OCI-LY7 (cell line): ENCODE measurements around the gene APBB1. TPM values are rescaled to one million over a fixed set of nuclear protein-coding genes. Genes with fewer than 3 reads are reported as not detected.

Source experiments
- BruUV-seq: library from RNA; stranded (reverse); fragments of 400-500 nt; replicated peaks from 2 replicates; lab custom pipeline; 2021; lab: Mats Ljungman, UMichigan
- CTCF ChIA-PET: fragments of 300-600 bp; sonication (Branson Sonifier 250); formaldehyde crosslinking; loops from one replicate; lab custom pipeline; 2022; ENCODE audit warnings: antibody characterized with exemption; ENCODE audit not compliant: unreplicated experiment; lab: Charles Lee
- POLR2A ChIA-PET: fragments of 300-600 bp; sonication (Branson Sonifier 250); formaldehyde crosslinking; loops from one replicate; lab custom pipeline; 2022; ENCODE audit warnings: antibody characterized with exemption; lab: Charles Lee
- DNase-seq: peaks from one replicate; pipeline ENCODE4 v3.0.0-alpha.2; 2015; ENCODE audit warnings: low spot score
- H2AFZ ChIP-seq: fragments of 200-600 bp; sonication (generic), shearing (Covaris generic); 2 replicates; pipeline ENCODE4 v1.6.1; 2014; ENCODE audit warnings: mild to moderate bottlenecking, antibody characterized with exemption, low read length, moderate library complexity
- H3K27ac ChIP-seq: fragments of 200-600 bp; sonication (generic); 2 replicates; pipeline ENCODE4 v1.5.1; 2014; ENCODE audit warnings: mixed run types, low read depth, mild to moderate bottlenecking, moderate library complexity, low read length, inconsistent platforms; ENCODE audit not compliant: poor library complexity, severe bottlenecking
- H3K36me3 ChIP-seq: fragments of 200-600 bp; sonication (generic); 2 replicates; pipeline ENCODE4 v1.6.1; 2014; ENCODE audit warnings: mild to moderate bottlenecking, antibody characterized with exemption, low read length, moderate library complexity, mixed read lengths; ENCODE audit not compliant: insufficient read depth
- H3K4me1 ChIP-seq: fragments of 200-600 bp; sonication (generic); 2 replicates; pipeline ENCODE4 v1.5.1; 2014; ENCODE audit warnings: mild to moderate bottlenecking, low read length; ENCODE audit not compliant: insufficient read depth, poor library complexity, severe bottlenecking
- H3K4me2 ChIP-seq: fragments of 200-600 bp; sonication (generic); 2 replicates; pipeline ENCODE4 v1.6.1; 2014; ENCODE audit warnings: mild to moderate bottlenecking, low read length
- H3K4me3 ChIP-seq: fragments of 200-600 bp; sonication (generic); 2 replicates; pipeline ENCODE4 v1.5.1; 2014; ENCODE audit warnings: mild to moderate bottlenecking, low read depth, low read length; ENCODE audit not compliant: poor library complexity, severe bottlenecking
- H3K79me2 ChIP-seq: fragments of 200-600 bp; sonication (generic); 2 replicates; pipeline ENCODE4 v1.6.1; 2016; ENCODE audit warnings: low read depth, mild to moderate bottlenecking, low read length, moderate library complexity, mixed read lengths; ENCODE audit not compliant: insufficient read depth
- H3K9me2 ChIP-seq: fragments of 200-600 bp; sonication (generic); 2 replicates; pipeline ENCODE4 v1.6.1; 2016; ENCODE audit warnings: mild to moderate bottlenecking, low read length, mixed read lengths; ENCODE audit not compliant: insufficient read depth
- H3K9me3 ChIP-seq: fragments of 200-600 bp; sonication (generic); 2 replicates; pipeline ENCODE4 v1.6.1; 2014; ENCODE audit warnings: mild to moderate bottlenecking, mixed run types, low read length, mixed read lengths
- H4K20me1 ChIP-seq: fragments of 200-600 bp; sonication (generic); 2 replicates; pipeline ENCODE4 v1.6.1; 2014; ENCODE audit warnings: mild to moderate bottlenecking, antibody characterized with exemption, low read length, moderate library complexity, mixed read lengths; ENCODE audit not compliant: insufficient read depth
- EZH2phosphoT487 ChIP-seq: fragments of 200-600 bp; sonication (generic); IDR thresholded peaks from 2 replicates; pipeline ENCODE4 v1.6.1; 2018; ENCODE audit warnings: low read depth, borderline replicate concordance, mild to moderate bottlenecking, mixed run types, antibody characterized with exemption, low read length, moderate library complexity, mixed read lengths
- intact Hi-C: fragments of 100-400 bp; cut with micrococcal nuclease; formaldehyde crosslinking; loops from one replicate; pipeline ENCODE4 v1.10.0; 2022; ENCODE audit not compliant: unreplicated experiment
- total RNA-seq, 2 experiments: library from RNA; depleted of rRNA in 1 of 2; stranded (reverse); fragments of >200 nt in 1 of 2; shearing (Covaris generic) in 1 of 2; gene quantifications; 2 replicates each; pipeline ENCODE4 v1.2.3, GENCODE V29; 2014 to 2022
- TF ChIP-seq, protein P1 (sequence below): fragments of 200-600 bp; sonication (generic); conservative IDR thresholded peaks from 2 replicates; pipeline ENCODE4 v1.5.1; 2014; ENCODE audit warnings: mild to moderate bottlenecking, antibody characterized with exemption, low read length, moderate library complexity, mixed read lengths

Gene APBB1
- total RNA-seq, 2 experiments from 2014 or later, result 25.5 to 30.4 TPM

DNA sequence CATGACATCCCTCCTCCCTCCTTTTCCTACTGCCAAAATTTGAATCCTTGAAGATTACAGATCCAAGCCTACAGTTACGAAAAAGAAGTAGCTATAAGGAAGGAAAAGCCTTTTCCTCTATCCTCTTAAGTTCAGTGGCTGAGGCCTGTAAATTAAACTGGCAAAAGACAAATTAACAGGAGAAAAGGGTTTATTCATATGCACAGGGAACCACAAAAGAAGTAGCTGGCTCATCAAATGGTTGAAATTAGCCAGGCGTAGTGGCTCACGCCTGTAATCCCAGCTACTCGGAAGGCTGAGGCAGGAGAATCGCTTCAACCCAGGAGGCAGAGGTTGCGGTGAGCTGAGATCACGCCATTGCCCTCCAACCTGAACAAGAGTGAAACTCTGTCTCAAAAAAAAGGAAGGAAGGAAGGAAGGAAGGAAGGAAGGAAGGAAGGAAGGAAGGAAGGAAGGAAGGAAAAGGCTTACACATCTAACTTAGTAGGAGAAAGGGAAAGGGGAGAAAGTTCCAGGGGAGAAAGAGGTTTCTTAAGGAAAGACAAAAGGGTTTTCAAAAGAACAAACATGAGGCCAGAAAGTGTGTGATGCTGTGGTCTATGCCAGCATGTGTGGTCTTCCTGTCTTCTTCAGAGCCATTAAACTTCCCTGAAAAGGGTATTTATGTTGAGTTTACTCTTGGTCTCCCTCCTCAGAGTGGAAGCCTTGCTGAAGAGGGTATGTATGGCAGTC, 33.7 kb downstream of the APBB1 start:
- no peaks in the 10 kb centered on the region for H3K79me2 ChIP-seq
- TF ChIP-seq, protein P1, sequence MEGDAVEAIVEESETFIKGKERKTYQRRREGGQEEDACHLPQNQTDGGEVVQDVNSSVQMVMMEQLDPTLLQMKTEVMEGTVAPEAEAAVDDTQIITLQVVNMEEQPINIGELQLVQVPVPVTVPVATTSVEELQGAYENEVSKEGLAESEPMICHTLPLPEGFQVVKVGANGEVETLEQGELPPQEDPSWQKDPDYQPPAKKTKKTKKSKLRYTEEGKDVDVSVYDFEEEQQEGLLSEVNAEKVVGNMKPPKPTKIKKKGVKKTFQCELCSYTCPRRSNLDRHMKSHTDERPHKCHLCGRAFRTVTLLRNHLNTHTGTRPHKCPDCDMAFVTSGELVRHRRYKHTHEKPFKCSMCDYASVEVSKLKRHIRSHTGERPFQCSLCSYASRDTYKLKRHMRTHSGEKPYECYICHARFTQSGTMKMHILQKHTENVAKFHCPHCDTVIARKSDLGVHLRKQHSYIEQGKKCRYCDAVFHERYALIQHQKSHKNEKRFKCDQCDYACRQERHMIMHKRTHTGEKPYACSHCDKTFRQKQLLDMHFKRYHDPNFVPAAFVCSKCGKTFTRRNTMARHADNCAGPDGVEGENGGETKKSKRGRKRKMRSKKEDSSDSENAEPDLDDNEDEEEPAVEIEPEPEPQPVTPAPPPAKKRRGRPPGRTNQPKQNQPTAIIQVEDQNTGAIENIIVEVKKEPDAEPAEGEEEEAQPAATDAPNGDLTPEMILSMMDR, result no peak
- no peak for TF ChIP-seq EZH2phosphoT487

DNA sequence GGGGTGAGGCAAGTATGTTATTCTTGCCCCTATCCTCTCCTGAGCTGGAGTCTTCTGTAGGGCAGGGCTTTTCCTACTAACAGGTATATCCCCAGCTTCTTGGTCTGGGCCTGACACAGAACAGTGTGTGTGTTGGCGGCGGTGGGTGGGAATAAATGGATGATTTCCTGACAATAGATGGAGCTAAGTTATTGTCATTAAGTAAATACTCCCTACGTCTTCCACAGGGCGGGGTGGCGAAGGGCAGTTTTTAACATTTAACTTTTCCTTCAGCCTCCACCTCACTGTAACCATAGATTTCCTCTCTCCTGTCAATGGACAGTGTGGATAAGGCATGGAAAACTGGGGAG, 40.3 kb downstream of the APBB1 start:
- Histone ChIP-seq H3K4me1 (peaks cover 16% of the 10 kb centered on the region), H3K4me3 (no peak overlapping the region), H3K9me3 (no peaks in the 10 kb centered on the region), H3K36me3 (no peaks in the 10 kb centered on the region), H4K20me1 (no peaks in the 10 kb centered on the region), H2AFZ (peak overlapping the region; percentile 66), H3K27ac (no peak overlapping the region), H3K79me2 (no peaks in the 10 kb centered on the region), H3K4me2 (peak overlapping the region; percentile 42; the same call in 1 of the 2 replicates), H3K9me2 (no peaks in the 10 kb centered on the region)
- no peak for DNase-seq
- TF ChIP-seq, protein P1, result no peak
- TF ChIP-seq EZH2phosphoT487, result no peak
- ChIA-PET CTCF (interaction anchor here (0.6 to 4.5 kb wide), 19 partner anchors 11 to 260 kb away, joined by 3 to 74 read pairs (median 4); partner anchors contain the start of genes APBB1, HPX and SMPD1), POLR2A (interaction anchor here (0.5 to 4.3 kb wide), 23 partner anchors 7 to 148 kb away, joined by 3 to 62 read pairs (median 4); partner anchors contain the start of genes APBB1, ARFIP2, SMPD1 and TIMM10B)
- intact Hi-C loops, result loop anchor here (2.0 kb wide), 3 partner anchors 224 to 328 kb away; partner anchors contain the start of genes ILK, MRPL17 and RRP8
- no TSS peak for BruUV-seq

More for the DNA sequence above, 33.7 kb downstream of the APBB1 start:
- CTCF ChIA-PET, result interaction anchor here (0.6 kb wide), 1 partner anchor 65 kb away, joined by 4 read pairs; no protein-coding TSS in a partner anchor
- Histone ChIP-seq H3K9me2 (no peaks in the 10 kb centered on the region), H3K36me3 (no peaks in the 10 kb centered on the region), H3K27ac (no peak overlapping the region), H3K4me1 (peaks cover 17% of the 10 kb centered on the region), H3K4me2 (no peak overlapping the region), H2AFZ (no peak overlapping the region), H4K20me1 (no peaks in the 10 kb centered on the region), H3K9me3 (no peaks in the 10 kb centered on the region), H3K4me3 (no peak overlapping the region)
- POLR2A ChIA-PET, result interaction anchor here (0.6 to 1.2 kb wide), 5 partner anchors 7 to 503 kb away, joined by 3 to 6 read pairs (median 5); no protein-coding TSS in a partner anchor
- intact Hi-C loops, result no loop called here
- DNase-seq, result no peak
- no TSS peak for BruUV-seq
